SK-N-SH (cell line): ENCODE measurements around the gene CCDC174.

Experiments used
- CTCF ChIP-seq: fragments of 200-600 bp; sonication (generic); IDR thresholded peaks from 2 replicates; pipeline ENCODE4 v1.6.1; 2017; ENCODE audit warnings: antibody characterized with exemption, mild to moderate bottlenecking, moderate library complexity
- EP300 ChIP-seq, 2 experiments: IDR thresholded peaks; 2 replicates each; pipeline versions ENCODE4 v1.4.0 to v1.6.1; 2012; ENCODE audit warnings: borderline replicate concordance in 1 of 2, low read depth in 1 of 2, low read length in 1 of 2
- EZH2phosphoT487 ChIP-seq: fragments of 200-600 bp; sonication (generic); IDR thresholded peaks from 2 replicates; pipeline ENCODE4 v1.6.1; 2017; ENCODE audit warnings: low read depth, mixed run types, mild to moderate bottlenecking, antibody characterized with exemption, moderate library complexity, borderline replicate concordance
- FOXM1 ChIP-seq: IDR thresholded peaks from 2 replicates; pipeline ENCODE4 v1.4.0; 2012; ENCODE audit warnings: low read depth, mild to moderate bottlenecking
- GABPA ChIP-seq: IDR thresholded peaks from 2 replicates; pipeline ENCODE4 v1.4.0; 2012; ENCODE audit warnings: low read depth, mild to moderate bottlenecking
- PBX3 ChIP-seq: IDR thresholded peaks from 2 replicates; pipeline ENCODE4; 2012
- POLR2AphosphoS5 ChIP-seq: IDR thresholded peaks from 2 replicates; pipeline ENCODE4 v1.6.1; 2012; ENCODE audit warnings: low read depth, low read length
- RAD21 ChIP-seq: IDR thresholded peaks from 2 replicates; pipeline ENCODE4 v1.6.1; 2012; ENCODE audit warnings: mild to moderate bottlenecking, low read length
- REST ChIP-seq: IDR thresholded peaks from 2 replicates; pipeline ENCODE4 v1.6.1; 2012; ENCODE audit warnings: mild to moderate bottlenecking, low read depth, low read length, moderate library complexity
- RFX5 ChIP-seq: IDR thresholded peaks from 2 replicates; pipeline ENCODE4 v1.6.1; 2012; ENCODE audit warnings: mild to moderate bottlenecking, improper control_type of control experiment, low read length
- RXRA ChIP-seq: IDR thresholded peaks from 2 replicates; pipeline ENCODE4 v1.4.0; 2012; ENCODE audit warnings: low read depth, mild to moderate bottlenecking, borderline replicate concordance
- SIN3A ChIP-seq: IDR thresholded peaks from 2 replicates; pipeline ENCODE4 v1.6.1; 2012; ENCODE audit warnings: low read depth, mild to moderate bottlenecking, low read length, moderate library complexity, borderline replicate concordance
- TAF1 ChIP-seq: IDR thresholded peaks from 2 replicates; pipeline ENCODE4 v1.6.1; 2012; ENCODE audit warnings: low read depth, mild to moderate bottlenecking, low read length, moderate library complexity, borderline replicate concordance

- no peak for TF ChIP-seq REST
- TF ChIP-seq PBX3: no peak
- no peak for TF ChIP-seq CTCF
- TF ChIP-seq RXRA: no peak
- no peak for TF ChIP-seq EP300 (IDR thresholded peaks at IDR 0.05; ENCODE audit: borderline replicate concordance in 1 of 2, low read depth in 1 of 2, low read length in 1 of 2)
- TF ChIP-seq RFX5: no peak
- TF ChIP-seq SIN3A: no peak
- no peak for TF ChIP-seq TAF1
- TF ChIP-seq POLR2AphosphoS5: no peak
- no peak for TF ChIP-seq EZH2phosphoT487
- TF ChIP-seq GABPA: no peak
- no peak for TF ChIP-seq RAD21
- no peak for TF ChIP-seq FOXM1
Observed at GRCh38 chr3:14687360-14687759, 35.8 kb downstream of the CCDC174 start.
